GM12878 (cell line): Measurements from ENCODE around the gene FBXL2. TPM values are rescaled to one million over a fixed set of nuclear protein-coding genes. Genes with fewer than 3 reads are reported as not detected.

Source experiments
- ATAC-seq: fragments of 200-7000 bp; cut with Tn5 transposase; 3 replicates; pipeline ENCODE4 v1.9.1; 2020; ENCODE audit warnings: mild to moderate bottlenecking, moderate library complexity
- BruUV-seq: library from RNA; stranded (reverse); fragments of 400-500 nt; replicated peaks from 2 replicates; lab custom pipeline; 2021; lab: Mats Ljungman, UMichigan
- CTCF ChIA-PET: fragments of 300-600 bp; sonication (Branson Sonifier 250); formaldehyde crosslinking; extraction: SDS; loops from one replicate; lab custom pipeline; 2021; ENCODE audit warnings: inconsistent platforms; lab: Yijun Ruan, JAX
- POLR2A ChIA-PET: fragments of 350-600 bp; formaldehyde crosslinking; extraction: SDS; loops from one replicate; lab custom pipeline; 2021; ENCODE audit warnings: inconsistent platforms; lab: Charles Lee
- RAD21 ChIA-PET: fragments of 300-600 bp; sonication (Branson Sonifier 250); formaldehyde crosslinking; loops from one replicate; lab custom pipeline; 2023; ENCODE audit warnings: antibody characterized with exemption; ENCODE audit not compliant: unreplicated experiment; lab: Charles Lee
- SMC1A ChIA-PET: fragments of 300-600 bp; sonication (Branson Sonifier 250); formaldehyde crosslinking; loops from one replicate; lab custom pipeline; 2023; ENCODE audit not compliant: unreplicated experiment, uncharacterized antibody; lab: Charles Lee
- DNase-seq: peaks from one replicate; pipeline ENCODE4 v3.0.0-alpha.2; 2011; ENCODE audit warnings: low read depth, low spot score
- FAIRE-seq: peaks from 3 replicates; lab custom pipeline; 2011; peaks lifted over from hg19 to GRCh38; lab: Jason Lieb, UNC
- H2AFZ ChIP-seq: 2 replicates; pipeline ENCODE4 v1.6.0; 2011; ENCODE audit warnings: low read depth, low read length, control low read depth; ENCODE audit not compliant: control insufficient read depth
- H3K27ac ChIP-seq: 2 replicates; pipeline ENCODE4 v1.5.1; 2011; ENCODE audit warnings: control low read depth; ENCODE audit not compliant: control insufficient read depth, insufficient read depth
- H3K27me3 ChIP-seq, 2 experiments: replicated peaks in 1 of 2; 2 replicates each; pipeline versions ENCODE4 v1.6.0 to v1.6.1; 2011; ENCODE audit warnings: low read length in 1 of 2; ENCODE audit not compliant: control insufficient read depth in 2 of 2, insufficient read depth in 2 of 2
- H3K36me3 ChIP-seq, 2 experiments: 2 replicates each; pipeline ENCODE4 v1.5.1; 2011; ENCODE audit warnings: low read length in 1 of 2; ENCODE audit not compliant: control insufficient read depth in 2 of 2, insufficient read depth in 2 of 2
- H3K4me1 ChIP-seq: 2 replicates; pipeline ENCODE4 v1.6.1; 2011; ENCODE audit warnings: mild to moderate bottlenecking, low read length, moderate library complexity, mixed read lengths; ENCODE audit not compliant: control insufficient read depth, insufficient read depth
- H3K4me2 ChIP-seq: 2 replicates; pipeline ENCODE4 v1.6.0; 2011; ENCODE audit warnings: control low read depth; ENCODE audit not compliant: control insufficient read depth, insufficient read depth
- H3K4me3 ChIP-seq: fragments of 200-600 bp; sonication (generic); 2 replicates; pipeline ENCODE4 v1.5.1; 2016
- H3K79me2 ChIP-seq: 2 replicates; pipeline ENCODE4 v1.6.0; 2011; ENCODE audit warnings: low read length; ENCODE audit not compliant: control insufficient read depth, insufficient read depth
- H3K9ac ChIP-seq: 2 replicates; pipeline ENCODE4 v1.8.0; 2011; ENCODE audit warnings: low read length, control low read depth, mixed read lengths; ENCODE audit not compliant: control insufficient read depth, insufficient read depth
- H3K9me3 ChIP-seq: replicated peaks from 3 replicates; pipeline ENCODE4 v1.5.1; 2011; ENCODE audit warnings: mild to moderate bottlenecking, low read length; ENCODE audit not compliant: control insufficient read depth, insufficient read depth
- H4K20me1 ChIP-seq: 2 replicates; pipeline ENCODE4 v1.6.0; 2011; ENCODE audit not compliant: control insufficient read depth, insufficient read depth
- CTCF ChIP-seq, 3 experiments: IDR thresholded peaks in 2 of 3; conservative IDR thresholded peaks in 1 of 3; 2 replicates each; pipeline ENCODE4 v1.5.1; 2011; ENCODE audit warnings: low read depth in 3 of 3, low read length in 3 of 3, mild to moderate bottlenecking in 3 of 3, control low read depth in 2 of 3, moderate library complexity in 2 of 3, inconsistent platforms in 1 of 3, mixed read lengths in 1 of 3; ENCODE audit not compliant: control insufficient read depth in 2 of 3, insufficient read depth in 1 of 3; ENCODE audit errors: extremely low read depth in 1 of 3
- RAD21 ChIP-seq: IDR thresholded peaks from 2 replicates; pipeline ENCODE4 v1.6.1; 2011; ENCODE audit warnings: mild to moderate bottlenecking, low read depth, low read length, moderate library complexity; ENCODE audit not compliant: insufficient read depth
- WGBS: methylation state at CpG from one replicate; pipeline ENCODE4 v1.1.6; 2016; ENCODE audit warnings: low lambda C conversion rate; ENCODE audit not compliant: insufficient replicate concordance, insufficient coverage; ENCODE audit errors: missing lambda C conversion rate; 5-methylcytosine and 5-hydroxymethylcytosine counted together
- in situ Hi-C: fragments of 300-500 bp; cut with MboI; formaldehyde crosslinking; loops from 9 replicates; pipeline ENCODE4 v1.14.3; 2018; ENCODE audit warnings: mixed read lengths
- intact Hi-C: fragments of 100-400 bp; cut with micrococcal nuclease; formaldehyde crosslinking; loops from one replicate; pipeline ENCODE4 v1.14.2; 2022; ENCODE audit not compliant: unreplicated experiment
- polyA plus RNA-seq, 11 experiments: library from polyadenylated mRNA; depleted of rRNA in 4 of 11; unstranded in 6 of 11; stranded (reverse) in 5 of 11; fragments of >200 nt; fragmentation: Nextera tagmentation in 4 of 11; fragmentation: Illumina TruSeq in 1 of 11; extraction: Ambion mirVana in 4 of 11; extraction: Trizol in 1 of 11; gene quantifications; 1 replicate in 1 of 11; 2 replicates in 10 of 11; pipeline versions ENCODE4 v1.2.1 to v1.2.3, GENCODE V29; 2011 to 2016; ENCODE audit warnings: inconsistent platforms in 2 of 11, missing spikeins in 2 of 11, low read depth in 1 of 11
- total RNA-seq, 4 experiments: library from RNA; depleted of rRNA in 3 of 4; stranded (reverse); fragments of >200 nt in 3 of 4; fragmentation: Illumina TruSeq in 1 of 4; extraction: Trizol in 1 of 4; gene quantifications; 2 replicates each; pipeline versions ENCODE4 v1.2.1 to v1.2.3, GENCODE V29; 2013 to 2021
- TF ChIP-seq, protein P1 (sequence below): fragments of 450-650 bp; formaldehyde crosslinking; IDR thresholded peaks from 2 replicates; pipeline ENCODE4 v1.5.0; 2022; ENCODE audit warnings: mild to moderate bottlenecking, missing genetic modification characterization

The FBXL2 gene
- total and polyA plus RNA-seq, 10 of the 15 experiments (the other 5 are each of a cell fraction or from before 2014, with no cell fraction given): 0.04 to 0.72 (median 0.15) TPM; not detected in 1

DNA sequence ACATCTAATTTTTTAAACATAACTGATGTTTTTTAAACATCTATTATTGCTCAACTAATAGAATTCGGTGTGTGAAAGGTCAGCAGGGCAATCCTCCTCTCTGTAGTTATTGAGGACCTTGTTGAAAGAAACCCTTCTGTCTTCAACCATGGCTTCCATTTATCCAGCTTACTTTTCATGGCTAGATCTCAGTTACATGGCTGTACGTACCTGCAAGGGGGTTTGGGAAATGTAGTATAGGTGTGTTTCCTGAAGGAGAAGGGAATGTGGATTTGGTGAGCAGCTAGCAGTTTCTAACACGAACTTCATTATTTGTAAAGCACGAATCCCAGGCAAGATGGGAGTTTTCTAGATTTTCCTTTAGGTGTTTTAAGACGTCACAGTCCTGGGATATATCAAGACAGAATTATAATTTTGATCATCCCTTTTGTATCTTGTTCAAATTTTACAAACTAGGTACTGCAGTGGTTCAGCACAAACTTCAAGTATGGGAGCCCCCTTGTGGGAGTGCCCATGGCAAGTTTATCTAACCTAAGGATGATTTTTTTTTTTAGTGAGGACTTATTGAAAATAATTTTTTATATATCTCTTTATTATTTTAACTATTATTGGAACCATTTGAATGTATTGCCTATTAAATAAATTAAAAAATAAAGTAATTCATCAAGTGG, 41.6 kb downstream of the FBXL2 start:
- no peak for DNase-seq
- POLR2A ChIA-PET: no interaction called here
- TF ChIP-seq CTCF (IDR thresholded peaks at IDR 0.05 in 2 of 3, conservative IDR thresholded peaks at IDR 0.05 in 1 of 3; ENCODE audit: control insufficient read depth in 2 of 3, extremely low read depth in 1 of 3, insufficient read depth in 1 of 3, low read depth in 3 of 3, low read length in 3 of 3) (peak in 1 of 3 experiments; percentile 14; a peak in 2 of 6 replicates), RAD21 (0 out of 2 replicates have a peak, but pooled peaks have one; percentile 7)
- TF ChIP-seq, protein P1, sequence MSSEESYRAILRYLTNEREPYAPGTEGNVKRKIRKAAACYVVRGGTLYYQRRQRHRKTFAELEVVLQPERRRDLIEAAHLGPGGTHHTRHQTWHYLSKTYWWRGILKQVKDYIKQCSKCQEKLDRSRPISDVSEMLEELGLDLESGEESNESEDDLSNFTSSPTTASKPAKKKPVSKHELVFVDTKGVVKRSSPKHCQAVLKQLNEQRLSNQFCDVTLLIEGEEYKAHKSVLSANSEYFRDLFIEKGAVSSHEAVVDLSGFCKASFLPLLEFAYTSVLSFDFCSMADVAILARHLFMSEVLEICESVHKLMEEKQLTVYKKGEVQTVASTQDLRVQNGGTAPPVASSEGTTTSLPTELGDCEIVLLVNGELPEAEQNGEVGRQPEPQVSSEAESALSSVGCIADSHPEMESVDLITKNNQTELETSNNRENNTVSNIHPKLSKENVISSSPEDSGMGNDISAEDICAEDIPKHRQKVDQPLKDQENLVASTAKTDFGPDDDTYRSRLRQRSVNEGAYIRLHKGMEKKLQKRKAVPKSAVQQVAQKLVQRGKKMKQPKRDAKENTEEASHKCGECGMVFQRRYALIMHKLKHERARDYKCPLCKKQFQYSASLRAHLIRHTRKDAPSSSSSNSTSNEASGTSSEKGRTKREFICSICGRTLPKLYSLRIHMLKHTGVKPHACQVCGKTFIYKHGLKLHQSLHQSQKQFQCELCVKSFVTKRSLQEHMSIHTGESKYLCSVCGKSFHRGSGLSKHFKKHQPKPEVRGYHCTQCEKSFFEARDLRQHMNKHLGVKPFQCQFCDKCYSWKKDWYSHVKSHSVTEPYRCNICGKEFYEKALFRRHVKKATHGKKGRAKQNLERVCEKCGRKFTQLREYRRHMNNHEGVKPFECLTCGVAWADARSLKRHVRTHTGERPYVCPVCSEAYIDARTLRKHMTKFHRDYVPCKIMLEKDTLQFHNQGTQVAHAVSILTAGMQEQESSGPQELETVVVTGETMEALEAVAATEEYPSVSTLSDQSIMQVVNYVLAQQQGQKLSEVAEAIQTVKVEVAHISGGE (CRISPR knock-in tag): no peak
- TF ChIP-seq, all 136 proteins: peak for 2
- intact Hi-C loops (loop anchor here (5.0 kb wide), 1 partner anchor 187 kb away; no protein-coding TSS in a partner anchor), in situ Hi-C loops (no loop called here)
- Histone ChIP-seq H3K9ac (no peak overlapping the region), H3K79me2 (no peaks in the 10 kb centered on the region), H3K4me2 (no peak overlapping the region), H3K27me3 (no peaks in the 10 kb centered on the region), H3K27ac (no peak overlapping the region), H3K4me3 (no peak overlapping the region), H3K4me1 (no peaks in the 10 kb centered on the region), H4K20me1 (no peaks in the 10 kb centered on the region), H3K36me3 (no peaks in the 10 kb centered on the region), H2AFZ (no peak overlapping the region), H3K9me3 (no peaks in the 10 kb centered on the region)
- SMC1A ChIA-PET: interaction anchor here (1.6 kb wide), 1 partner anchor 187 kb away, joined by 7 read pairs; no protein-coding TSS in a partner anchor
- CTCF ChIA-PET: interaction anchor here (1.0 to 2.1 kb wide), 2 partner anchors 13 to 187 kb away, joined by 5 to 13 read pairs; no protein-coding TSS in a partner anchor
- ATAC-seq (peak; percentile 31; the same call in 2 of the 3 replicates), FAIRE-seq (peak; percentile 27)
- RAD21 ChIA-PET: interaction anchor here (1.1 kb wide), 1 partner anchor 187 kb away, joined by 3 read pairs; no protein-coding TSS in a partner anchor
- BruUV-seq: no TSS peak
- WGBS: 29% methylated on average over 5 of the region's 5 CpGs
